ENCODE results near the gene RNF213.

Gene RNF213

GRCh38 chr17:80352991-80353665 is 92.5 kb downstream of the RNF213 start:
- no peak for DNase-seq (ENCODE audit: low read depth)
- TF ChIP-seq CTCF (conservative IDR thresholded peaks at IDR 0.05; ENCODE audit: control insufficient read depth, insufficient read depth, low read depth, low read length): no peak
- H3K4me3 ChIP-seq (ENCODE audit: control insufficient read depth, low read depth, low read length): no peak overlapping the region

GRCh38 chr17:80353718-80354275 is 93.1 kb downstream of the RNF213 start:
- H3K4me3 ChIP-seq (ENCODE audit: control insufficient read depth, low read depth, low read length): no peak overlapping the region
- DNase-seq (ENCODE audit: low read depth): no peak
- no peak for TF ChIP-seq CTCF (conservative IDR thresholded peaks at IDR 0.05; ENCODE audit: control insufficient read depth, insufficient read depth, low read depth, low read length)

DNA sequence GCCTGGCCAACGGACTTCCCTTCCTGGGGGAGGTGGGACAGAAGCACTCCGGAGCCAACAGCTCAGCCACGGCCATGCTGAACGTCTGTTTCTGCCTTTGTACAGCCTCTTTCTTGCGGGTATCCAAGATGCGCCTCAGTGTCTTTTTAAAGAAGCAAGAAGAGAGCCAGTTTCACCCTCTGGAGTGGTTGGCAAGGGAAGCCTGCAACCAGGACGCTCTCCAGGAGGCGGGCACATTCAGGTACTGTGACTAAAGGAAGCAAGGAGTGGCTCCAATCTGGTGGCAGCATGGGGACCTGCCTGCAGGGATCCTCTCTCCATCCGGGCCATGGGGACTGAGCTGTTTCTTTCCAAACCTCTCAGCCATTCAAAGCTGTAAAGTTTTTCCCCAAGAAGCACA is 93.7 kb downstream of the RNF213 start:
- no peak for DNase-seq (ENCODE audit: low read depth)
- no peak for TF ChIP-seq CTCF (conservative IDR thresholded peaks at IDR 0.05; ENCODE audit: control insufficient read depth, insufficient read depth, low read depth, low read length)
- no peak overlapping the region for H3K4me3 ChIP-seq (ENCODE audit: control insufficient read depth, low read depth, low read length)

DNA sequence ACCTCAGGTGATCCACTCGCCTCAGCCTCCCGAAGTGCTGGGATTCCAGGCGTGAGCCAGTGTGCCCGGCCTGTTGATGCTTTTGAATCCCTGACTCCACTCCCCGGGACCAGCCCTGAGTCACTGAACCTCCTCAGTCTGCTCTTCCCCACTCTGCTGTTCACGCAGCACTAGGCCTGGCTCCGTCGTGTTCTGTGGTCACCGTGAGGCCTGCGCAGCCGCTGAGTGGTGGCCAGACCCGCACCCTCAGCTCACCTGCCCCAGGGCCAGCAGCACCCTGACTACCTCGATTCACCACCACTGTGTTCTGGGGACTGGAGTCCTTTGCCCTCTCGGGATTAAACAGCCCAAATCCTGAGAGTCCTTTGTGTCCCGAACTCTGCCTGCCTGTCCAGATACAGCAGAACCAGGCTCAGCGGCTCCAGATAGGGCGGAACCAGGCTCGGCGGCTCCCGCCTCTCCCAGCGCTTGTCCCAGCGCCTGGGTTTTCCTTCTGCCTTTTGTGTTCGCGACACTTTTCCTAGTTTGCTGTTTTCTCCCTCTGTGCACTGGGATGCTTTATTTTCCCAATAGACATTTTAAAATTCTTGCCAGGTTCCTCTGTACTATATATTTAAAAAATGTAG is 95.7 kb downstream of the RNF213 start:
- DNase-seq (ENCODE audit: low read depth): no peak
- TF ChIP-seq CTCF (conservative IDR thresholded peaks at IDR 0.05; ENCODE audit: control insufficient read depth, insufficient read depth, low read depth, low read length): no peak
- H3K4me3 ChIP-seq (ENCODE audit: control insufficient read depth, low read depth, low read length): no peak overlapping the region

DNA sequence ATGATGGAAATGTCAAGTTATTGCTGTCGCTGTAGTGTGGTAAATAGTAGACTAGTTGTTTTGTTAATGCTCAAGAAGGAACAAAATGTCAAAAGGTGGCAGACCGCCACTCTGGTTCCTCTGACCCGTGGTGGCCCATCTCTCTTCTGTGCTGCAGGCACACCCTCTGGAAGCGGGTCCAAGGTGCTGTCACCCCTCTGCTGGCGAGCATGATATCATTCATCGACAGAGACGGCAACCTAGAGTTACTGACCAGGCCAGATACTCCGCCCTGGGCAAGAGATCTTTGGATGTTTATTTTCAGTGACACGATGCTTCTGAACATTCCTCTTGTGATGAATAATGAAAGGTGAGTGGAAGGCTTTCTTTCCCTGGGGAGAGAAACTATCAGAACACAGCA is 97.5 kb downstream of the RNF213 start:
- no peak for DNase-seq (ENCODE audit: low read depth)
- H3K4me3 ChIP-seq (ENCODE audit: control insufficient read depth, low read depth, low read length): no peak overlapping the region
- no peak for TF ChIP-seq CTCF (conservative IDR thresholded peaks at IDR 0.05; ENCODE audit: control insufficient read depth, insufficient read depth, low read depth, low read length)

DNA sequence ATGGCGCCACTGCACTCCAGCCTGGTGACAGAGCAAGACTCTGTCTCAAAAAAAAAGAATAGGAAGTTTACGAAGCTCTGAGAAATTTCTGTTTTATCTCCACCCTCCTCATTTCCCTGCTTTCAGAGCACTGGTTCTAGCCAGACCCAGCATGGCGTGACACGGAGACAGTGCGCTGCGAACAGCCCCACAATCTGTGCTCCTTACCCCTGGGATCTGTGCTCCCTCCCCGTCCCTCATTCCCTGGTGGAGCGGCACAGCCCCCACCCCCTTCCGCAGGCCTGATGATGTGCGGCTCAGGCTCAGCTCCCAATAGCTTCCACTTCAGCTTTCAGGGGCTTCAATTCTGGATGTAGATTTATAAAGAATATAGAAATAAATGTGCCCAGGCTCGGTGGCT is 98.2 kb downstream of the RNF213 start:
- no peak overlapping the region for H3K4me3 ChIP-seq (ENCODE audit: control insufficient read depth, low read depth, low read length)
- DNase-seq (ENCODE audit: low read depth): no peak
- no peak for TF ChIP-seq CTCF (conservative IDR thresholded peaks at IDR 0.05; ENCODE audit: control insufficient read depth, insufficient read depth, low read depth, low read length)
